Liver (tissue), 9 donors: ENCODE results near the gene GRAMD1A. TPM values are rescaled to one million over a fixed set of nuclear protein-coding genes. Genes with fewer than 3 reads are reported as not detected.

ENCODE experiments used
- DNase-seq: peaks from one replicate; pipeline ENCODE4 v3.0.0-alpha.2; 2017; ENCODE audit warnings: low spot score
- H3K27ac ChIP-seq, 2 donors: one replicate each; pipeline ENCODE4 v1.7.0; 2013; ENCODE audit warnings: inconsistent platforms in 2 of 2, low read length in 2 of 2, control low read depth in 1 of 2, low read depth in 1 of 2, mild to moderate bottlenecking in 1 of 2
- H3K27me3 ChIP-seq, 4 donors: one replicate each; pipeline versions ENCODE4 v1.6.1 to v1.7.0; 2013; ENCODE audit warnings: low read length in 3 of 4, inconsistent platforms in 1 of 4, mild to moderate bottlenecking in 1 of 4, moderate library complexity in 1 of 4; ENCODE audit not compliant: control insufficient read depth in 4 of 4, insufficient read depth in 4 of 4
- H3K36me3 ChIP-seq, 4 donors: one replicate each; pipeline versions ENCODE4 v1.6.1 to v1.7.0; 2013; ENCODE audit warnings: low read length in 3 of 4, mild to moderate bottlenecking in 3 of 4, low read depth in 1 of 4, moderate library complexity in 1 of 4; ENCODE audit not compliant: control insufficient read depth in 4 of 4, insufficient read depth in 3 of 4
- H3K4me1 ChIP-seq, 4 donors: one replicate each; pipeline versions ENCODE4 v1.6.1 to v1.7.0; 2013; ENCODE audit warnings: low read length in 3 of 4, mild to moderate bottlenecking in 3 of 4, moderate library complexity in 1 of 4; ENCODE audit not compliant: control insufficient read depth in 4 of 4, insufficient read depth in 4 of 4
- H3K4me3 ChIP-seq, 3 donors: one replicate each; pipeline versions ENCODE4 v1.6.1 to v1.7.0; 2013; ENCODE audit warnings: low read length in 3 of 3, control low read depth in 1 of 3, low read depth in 1 of 3, mild to moderate bottlenecking in 1 of 3
- H3K9ac ChIP-seq, 2 donors: one replicate each; pipeline ENCODE4 v1.7.0; 2013; ENCODE audit warnings: low read length in 2 of 2, mild to moderate bottlenecking in 2 of 2, moderate library complexity in 2 of 2, control low read depth in 1 of 2, low read depth in 1 of 2
- H3K9me3 ChIP-seq, 4 donors: one replicate each; pipeline versions ENCODE4 v1.6.1 to v1.7.0; 2013; ENCODE audit warnings: low read length in 3 of 4; ENCODE audit not compliant: control insufficient read depth in 4 of 4
- EGR1 ChIP-seq, 2 donors: IDR thresholded peaks; 2 replicates each; pipeline ENCODE4 v1.6.1; 2016 to 2018; ENCODE audit warnings: antibody characterized with exemption in 2 of 2, low read depth in 2 of 2
- FOXA2 ChIP-seq: IDR thresholded peaks from 2 replicates; pipeline ENCODE4 v1.6.1; 2016; ENCODE audit warnings: antibody characterized with exemption
- GABPA ChIP-seq, 2 donors: IDR thresholded peaks in 1 of 2; conservative IDR thresholded peaks in 1 of 2; 2 replicates each; pipeline ENCODE4 v1.6.1; 2016; ENCODE audit warnings: antibody characterized with exemption in 2 of 2, mild to moderate bottlenecking in 1 of 2, moderate library complexity in 1 of 2
- JUND ChIP-seq, 2 donors: IDR thresholded peaks; 2 replicates each; pipeline ENCODE4 v1.6.1; 2016; ENCODE audit warnings: antibody characterized with exemption in 2 of 2
- NR2F2 ChIP-seq: IDR thresholded peaks from 2 replicates; pipeline ENCODE4 v1.6.1; 2016; ENCODE audit warnings: antibody characterized with exemption
- RAD21 ChIP-seq, 2 donors: IDR thresholded peaks; 2 replicates each; pipeline ENCODE4 v1.6.1; 2016; ENCODE audit warnings: antibody characterized with exemption in 2 of 2, mild to moderate bottlenecking in 2 of 2
- RXRA ChIP-seq, 2 donors: IDR thresholded peaks; 2 replicates each; pipeline ENCODE4 v1.6.1; 2017 to 2018; ENCODE audit warnings: antibody characterized with exemption in 2 of 2, mild to moderate bottlenecking in 1 of 2
- TAF1 ChIP-seq: conservative IDR thresholded peaks from 2 replicates; pipeline ENCODE4 v1.6.1; 2016; ENCODE audit warnings: antibody characterized with exemption, mild to moderate bottlenecking
- YY1 ChIP-seq: IDR thresholded peaks from 2 replicates; pipeline ENCODE4 v1.6.1; 2016; ENCODE audit warnings: antibody characterized with exemption, mild to moderate bottlenecking
- WGBS: extraction: QIAGEN DNeasy Blood & Tissue Kit; methylation state at CpG from one replicate; pipeline ENCODE4 v1.1.7; 2013; 5-methylcytosine and 5-hydroxymethylcytosine counted together
- polyA plus RNA-seq, 2 donors: library from polyadenylated mRNA; stranded (reverse) in 1 of 2; unstranded in 1 of 2; fragments of 200-250 nt in 1 of 2; fragments of >200 nt in 1 of 2; fragmentation: Nextera tagmentation in 1 of 2; extraction: Ambion mirVana in 1 of 2; gene quantifications; one replicate each; pipeline versions ENCODE4 v1.2.1 to v1.2.3, GENCODE V29; 2013 to 2015
- total RNA-seq, 2 donors: library from RNA; depleted of rRNA; stranded (reverse); fragments of >200 nt; gene quantifications; one replicate each; pipeline ENCODE4 v1.2.3, GENCODE V29; 2014
- TF ChIP-seq, protein P1 (sequence below): IDR thresholded peaks from 2 replicates; pipeline ENCODE4 v1.6.1; 2016; ENCODE audit warnings: antibody characterized with exemption, mild to moderate bottlenecking
- TF ChIP-seq, protein P2 (sequence below): IDR thresholded peaks from 2 replicates; pipeline ENCODE4 v1.6.1; 2016; ENCODE audit warnings: antibody characterized with exemption
- TF ChIP-seq, protein P3 (sequence below): fragments of 150-350 bp; IDR thresholded peaks from 2 replicates; pipeline ENCODE4 v1.5.1; 2017; ENCODE audit warnings: improper control_type of control experiment, low read depth, low read length; ENCODE audit not compliant: missing input control
- donor health status: healthy.
- donor health status: healthy.
- donor health status: healthy.
- donor health status: healthy.
- donor health status: healthy.

GRAMD1A gene
- total and polyA plus RNA-seq, 4 donors, result 8.6 to 14.1 (median 11.2) TPM

DNA sequence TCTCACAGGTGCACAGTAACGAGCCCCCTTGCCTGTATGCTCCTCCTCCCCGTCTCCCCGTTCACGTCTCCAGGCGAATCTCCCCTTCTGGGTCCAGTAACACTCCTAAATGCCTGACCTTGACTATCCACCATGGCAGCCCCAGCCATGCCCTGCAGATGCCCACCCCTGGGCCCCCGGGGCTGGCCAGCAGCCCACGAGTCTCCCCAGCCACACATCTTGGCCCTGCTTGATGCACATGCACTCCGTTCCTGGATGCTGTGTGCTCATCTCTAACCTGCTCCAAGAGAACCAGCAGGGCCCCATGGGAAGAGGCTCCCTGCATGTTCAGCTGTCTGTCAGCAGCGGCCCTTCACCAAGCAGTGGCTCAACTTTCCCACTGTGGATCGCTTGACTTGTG lies 73.4 kb downstream of the GRAMD1A start (continued):
- TF ChIP-seq FOXA2 (no peak), TAF1 (no peak), GABPA (IDR thresholded peaks at IDR 0.05 in 1 of 2, conservative IDR thresholded peaks at IDR 0.05 in 1 of 2) (no peak), RAD21 (IDR thresholded peaks at IDR 0.05) (no peak), EGR1 (IDR thresholded peaks at IDR 0.05; ENCODE audit: low read depth in 2 of 2) (no peak), RXRA (IDR thresholded peaks at IDR 0.05) (no peak)
- TF ChIP-seq, protein P1, sequence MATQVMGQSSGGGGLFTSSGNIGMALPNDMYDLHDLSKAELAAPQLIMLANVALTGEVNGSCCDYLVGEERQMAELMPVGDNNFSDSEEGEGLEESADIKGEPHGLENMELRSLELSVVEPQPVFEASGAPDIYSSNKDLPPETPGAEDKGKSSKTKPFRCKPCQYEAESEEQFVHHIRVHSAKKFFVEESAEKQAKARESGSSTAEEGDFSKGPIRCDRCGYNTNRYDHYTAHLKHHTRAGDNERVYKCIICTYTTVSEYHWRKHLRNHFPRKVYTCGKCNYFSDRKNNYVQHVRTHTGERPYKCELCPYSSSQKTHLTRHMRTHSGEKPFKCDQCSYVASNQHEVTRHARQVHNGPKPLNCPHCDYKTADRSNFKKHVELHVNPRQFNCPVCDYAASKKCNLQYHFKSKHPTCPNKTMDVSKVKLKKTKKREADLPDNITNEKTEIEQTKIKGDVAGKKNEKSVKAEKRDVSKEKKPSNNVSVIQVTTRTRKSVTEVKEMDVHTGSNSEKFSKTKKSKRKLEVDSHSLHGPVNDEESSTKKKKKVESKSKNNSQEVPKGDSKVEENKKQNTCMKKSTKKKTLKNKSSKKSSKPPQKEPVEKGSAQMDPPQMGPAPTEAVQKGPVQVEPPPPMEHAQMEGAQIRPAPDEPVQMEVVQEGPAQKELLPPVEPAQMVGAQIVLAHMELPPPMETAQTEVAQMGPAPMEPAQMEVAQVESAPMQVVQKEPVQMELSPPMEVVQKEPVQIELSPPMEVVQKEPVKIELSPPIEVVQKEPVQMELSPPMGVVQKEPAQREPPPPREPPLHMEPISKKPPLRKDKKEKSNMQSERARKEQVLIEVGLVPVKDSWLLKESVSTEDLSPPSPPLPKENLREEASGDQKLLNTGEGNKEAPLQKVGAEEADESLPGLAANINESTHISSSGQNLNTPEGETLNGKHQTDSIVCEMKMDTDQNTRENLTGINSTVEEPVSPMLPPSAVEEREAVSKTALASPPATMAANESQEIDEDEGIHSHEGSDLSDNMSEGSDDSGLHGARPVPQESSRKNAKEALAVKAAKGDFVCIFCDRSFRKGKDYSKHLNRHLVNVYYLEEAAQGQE, result no peak

DNA sequence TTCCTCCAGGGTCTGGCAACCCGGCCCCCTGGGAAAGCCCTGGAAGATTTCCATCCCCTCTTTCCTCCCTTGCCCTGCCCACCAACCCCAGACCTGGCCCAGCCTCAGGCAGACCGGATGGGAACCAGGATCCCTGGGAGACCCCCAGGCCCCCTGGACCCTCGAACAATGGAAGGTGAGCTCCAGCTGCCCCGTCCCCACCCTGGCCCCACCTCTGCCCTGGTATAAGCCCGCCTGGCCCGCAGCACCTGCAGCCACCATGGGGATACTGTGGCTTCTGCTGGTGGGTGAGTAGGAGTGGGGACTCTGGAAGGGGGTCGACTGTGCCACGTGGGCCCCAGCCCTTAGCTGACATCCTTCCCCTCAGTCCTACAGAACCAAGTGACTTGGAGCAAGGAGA lies 73.8 kb downstream of the GRAMD1A start:
- TF ChIP-seq, protein P1, result no peak
- no peak for TF ChIP-seq TAF1
- TF ChIP-seq JUND (IDR thresholded peaks at IDR 0.05), result no peak
- no peak for TF ChIP-seq YY1
- TF ChIP-seq, protein P2, sequence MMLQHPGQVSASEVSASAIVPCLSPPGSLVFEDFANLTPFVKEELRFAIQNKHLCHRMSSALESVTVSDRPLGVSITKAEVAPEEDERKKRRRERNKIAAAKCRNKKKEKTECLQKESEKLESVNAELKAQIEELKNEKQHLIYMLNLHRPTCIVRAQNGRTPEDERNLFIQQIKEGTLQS, result no peak
- no peak for TF ChIP-seq NR2F2
- no peak for TF ChIP-seq EGR1 (IDR thresholded peaks at IDR 0.05; ENCODE audit: low read depth in 2 of 2)
- TF ChIP-seq GABPA (IDR thresholded peaks at IDR 0.05 in 1 of 2, conservative IDR thresholded peaks at IDR 0.05 in 1 of 2), result no peak
- TF ChIP-seq FOXA2, result no peak
- no peak for TF ChIP-seq RAD21 (IDR thresholded peaks at IDR 0.05)
- TF ChIP-seq, protein P3, sequence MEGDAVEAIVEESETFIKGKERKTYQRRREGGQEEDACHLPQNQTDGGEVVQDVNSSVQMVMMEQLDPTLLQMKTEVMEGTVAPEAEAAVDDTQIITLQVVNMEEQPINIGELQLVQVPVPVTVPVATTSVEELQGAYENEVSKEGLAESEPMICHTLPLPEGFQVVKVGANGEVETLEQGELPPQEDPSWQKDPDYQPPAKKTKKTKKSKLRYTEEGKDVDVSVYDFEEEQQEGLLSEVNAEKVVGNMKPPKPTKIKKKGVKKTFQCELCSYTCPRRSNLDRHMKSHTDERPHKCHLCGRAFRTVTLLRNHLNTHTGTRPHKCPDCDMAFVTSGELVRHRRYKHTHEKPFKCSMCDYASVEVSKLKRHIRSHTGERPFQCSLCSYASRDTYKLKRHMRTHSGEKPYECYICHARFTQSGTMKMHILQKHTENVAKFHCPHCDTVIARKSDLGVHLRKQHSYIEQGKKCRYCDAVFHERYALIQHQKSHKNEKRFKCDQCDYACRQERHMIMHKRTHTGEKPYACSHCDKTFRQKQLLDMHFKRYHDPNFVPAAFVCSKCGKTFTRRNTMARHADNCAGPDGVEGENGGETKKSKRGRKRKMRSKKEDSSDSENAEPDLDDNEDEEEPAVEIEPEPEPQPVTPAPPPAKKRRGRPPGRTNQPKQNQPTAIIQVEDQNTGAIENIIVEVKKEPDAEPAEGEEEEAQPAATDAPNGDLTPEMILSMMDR, result no peak
- Histone ChIP-seq H3K9me3 (peaks cover 0 to 6% (median 2%) of the 10 kb centered on the region in 4 donors), H3K27me3 (no peaks in the 10 kb centered on the region), H3K9ac (no peak overlapping the region), H3K36me3 (no peaks in the 10 kb centered on the region), H3K27ac (no peak overlapping the region), H3K4me1 (no peaks in the 10 kb centered on the region), H3K4me3 (no peak overlapping the region)
- WGBS, result 67% methylated on average over 8 of the region's 8 CpGs
- no peak for DNase-seq
